Trophoblast cell (in vitro differentiated cells and primary cell): ENCODE data around the gene KCNK6.

ENCODE experiments used
- DNase-seq, 2 donors: peaks; one replicate each; pipeline ENCODE4 v3.0.0-alpha.2; 2016
- H2AFZ ChIP-seq: 2 replicates; pipeline ENCODE4 v1.6.1; 2013; ENCODE audit warnings: low read length, moderate library complexity, mild to moderate bottlenecking; ENCODE audit not compliant: insufficient read depth, poor library complexity
- H2AK5ac ChIP-seq: 2 replicates; pipeline ENCODE4 v1.6.1; 2013; ENCODE audit warnings: mild to moderate bottlenecking, low read length
- H2BK120ac ChIP-seq: 2 replicates; pipeline ENCODE4 v1.6.1; 2013; ENCODE audit warnings: low read length, mild to moderate bottlenecking, moderate library complexity; ENCODE audit not compliant: insufficient read depth, poor library complexity
- H2BK12ac ChIP-seq: 2 replicates; pipeline ENCODE4 v1.6.1; 2013; ENCODE audit warnings: mild to moderate bottlenecking, low read length, moderate library complexity
- H2BK5ac ChIP-seq: 2 replicates; pipeline ENCODE4 v1.6.1; 2013; ENCODE audit warnings: low read length, low read depth, moderate library complexity, mild to moderate bottlenecking; ENCODE audit not compliant: poor library complexity
- H3K14ac ChIP-seq: 2 replicates; pipeline ENCODE4 v1.6.1; 2013; ENCODE audit warnings: mild to moderate bottlenecking, low read length
- H3K18ac ChIP-seq: 2 replicates; pipeline ENCODE4 v1.6.1; 2013; ENCODE audit warnings: mild to moderate bottlenecking, low read length
- H3K23ac ChIP-seq: 2 replicates; pipeline ENCODE4 v1.6.1; 2013; ENCODE audit warnings: low read length
- H3K27ac ChIP-seq: 2 replicates; pipeline ENCODE4 v1.5.1; 2013; ENCODE audit warnings: low read depth, mild to moderate bottlenecking, inconsistent platforms, low read length, moderate library complexity
- H3K27me3 ChIP-seq: 2 replicates; pipeline ENCODE4 v1.6.1; 2013; ENCODE audit warnings: inconsistent platforms, mild to moderate bottlenecking, low read length, moderate library complexity; ENCODE audit not compliant: insufficient read depth
- H3K36me3 ChIP-seq, 2 experiments: 1 replicate in 1 of 2; 2 replicates in 1 of 2; pipeline ENCODE4 v1.6.1; 2013; ENCODE audit warnings: low read length in 2 of 2, mild to moderate bottlenecking in 2 of 2, moderate library complexity in 1 of 2; ENCODE audit not compliant: insufficient read depth in 2 of 2, control insufficient read depth in 1 of 2
- H3K4ac ChIP-seq: 2 replicates; pipeline ENCODE4 v1.6.1; 2013; ENCODE audit warnings: low read depth, mild to moderate bottlenecking, low read length, moderate library complexity
- H3K4me1 ChIP-seq, 2 experiments: 1 replicate in 1 of 2; 2 replicates in 1 of 2; pipeline ENCODE4 v1.6.1; 2013; ENCODE audit warnings: low read length in 2 of 2, mild to moderate bottlenecking in 2 of 2, moderate library complexity in 1 of 2; ENCODE audit not compliant: insufficient read depth in 2 of 2, control insufficient read depth in 1 of 2
- H3K4me2 ChIP-seq: 2 replicates; pipeline ENCODE4 v1.6.1; 2013; ENCODE audit warnings: inconsistent platforms, mild to moderate bottlenecking, low read length, moderate library complexity
- H3K4me3 ChIP-seq: 2 replicates; pipeline ENCODE4 v1.5.1; 2013; ENCODE audit warnings: mild to moderate bottlenecking, low read depth, low read length, inconsistent platforms
- H3K79me1 ChIP-seq: one replicate; pipeline ENCODE4 v1.6.1; 2013; ENCODE audit warnings: low read length
- H3K79me2 ChIP-seq: 2 replicates; pipeline ENCODE4 v1.6.1; 2013; ENCODE audit warnings: low read length, mild to moderate bottlenecking; ENCODE audit not compliant: control insufficient read depth, insufficient read depth, poor library complexity
- H3K9ac ChIP-seq: 2 replicates; pipeline ENCODE4 v1.6.1; 2013; ENCODE audit warnings: mild to moderate bottlenecking, low read length
- H3K9me3 ChIP-seq: 2 replicates; pipeline ENCODE4 v1.6.1; 2013; ENCODE audit warnings: low read depth, mild to moderate bottlenecking, control low read depth, inconsistent platforms, low read length; ENCODE audit not compliant: insufficient read depth
- H4K12ac ChIP-seq: 2 replicates; pipeline ENCODE4 v1.6.1; 2013; ENCODE audit warnings: low read depth, mild to moderate bottlenecking, low read length, moderate library complexity
- H4K8ac ChIP-seq: 2 replicates; pipeline ENCODE4 v1.6.1; 2013; ENCODE audit warnings: low read depth, mild to moderate bottlenecking, low read length, moderate library complexity
- H4K91ac ChIP-seq: one replicate; pipeline ENCODE4 v1.6.1; 2013; ENCODE audit warnings: low read depth, mild to moderate bottlenecking, low read length, moderate library complexity
- WGBS: extraction: QIAGEN DNeasy Blood & Tissue Kit; methylation state at CpG from one replicate; pipeline ENCODE4 v1.1.7; 2013; ENCODE audit warnings: missing lambda C conversion rate; ENCODE audit not compliant: insufficient read length, insufficient coverage; ENCODE audit errors: extremely low coverage; 5-methylcytosine and 5-hydroxymethylcytosine counted together

KCNK6 gene

GRCh38 chr19:38285567-38285966, 34.1 kb upstream of the KCNK6 start:
- no peak overlapping the region for H3K4me3 ChIP-seq
- no peak overlapping the region for H4K91ac ChIP-seq
- WGBS, result no CpG with 5 or more reads among the region's 5 CpGs

GRCh38 chr19:38287604-38288003, 32.0 kb upstream of the KCNK6 start:
- H2AFZ ChIP-seq, result no peak overlapping the region
- H4K8ac ChIP-seq, result no peak overlapping the region
- H4K12ac ChIP-seq, result no peak overlapping the region
- no peak overlapping the region for H3K4ac ChIP-seq
- H3K18ac ChIP-seq, result no peak overlapping the region
- H3K9me3 ChIP-seq, result peaks cover under 1% of the 10 kb centered on the region
- no peak overlapping the region for H3K9ac ChIP-seq
- H2BK12ac ChIP-seq, result no peak overlapping the region
- H3K23ac ChIP-seq, result no peak overlapping the region
- H3K27ac ChIP-seq, result no peak overlapping the region
- no peak overlapping the region for H3K14ac ChIP-seq
- H2BK120ac ChIP-seq, result no peak overlapping the region
- no peak overlapping the region for H3K4me2 ChIP-seq
- H3K36me3 ChIP-seq, result peaks cover 68 to 69% of the 10 kb centered on the region in 2 experiments
- no peak for DNase-seq
- peaks cover 2 to 6% of the 10 kb centered on the region in 2 experiments for H3K4me1 ChIP-seq
- no peak overlapping the region for H4K91ac ChIP-seq
- no peak overlapping the region for H3K4me3 ChIP-seq
- H2BK5ac ChIP-seq, result no peak overlapping the region
- no peaks in the 10 kb centered on the region for H3K27me3 ChIP-seq
- H3K79me2 ChIP-seq, result peaks cover 10% of the 10 kb centered on the region
- WGBS, result no CpG with 5 or more reads among the region's 9 CpGs
- no peak overlapping the region for H2AK5ac ChIP-seq
- peaks cover 2% of the 10 kb centered on the region for H3K79me1 ChIP-seq

More at GRCh38 chr19:38285567-38285966, 34.1 kb upstream of the KCNK6 start:
- Histone ChIP-seq H3K27me3 (no peaks in the 10 kb centered on the region), H3K79me2 (peaks cover 20% of the 10 kb centered on the region), H3K4ac (no peak overlapping the region), H2AK5ac (no peak overlapping the region), H4K8ac (no peak overlapping the region), H3K18ac (no peak overlapping the region), H3K79me1 (peaks cover 3% of the 10 kb centered on the region), H2BK120ac (no peak overlapping the region), H3K4me1 (peaks cover 3 to 13% of the 10 kb centered on the region in 2 experiments), H3K27ac (no peak overlapping the region), H2BK5ac (no peak overlapping the region), H3K36me3 (peaks cover 55 to 57% of the 10 kb centered on the region in 2 experiments), H4K12ac (no peak overlapping the region), H2AFZ (no peak overlapping the region), H3K4me2 (no peak overlapping the region), H3K14ac (no peak overlapping the region), H3K9ac (no peak overlapping the region), H3K23ac (no peak overlapping the region), H3K9me3 (no peaks in the 10 kb centered on the region), H2BK12ac (no peak overlapping the region)
- DNase-seq, result no peak

DNA sequence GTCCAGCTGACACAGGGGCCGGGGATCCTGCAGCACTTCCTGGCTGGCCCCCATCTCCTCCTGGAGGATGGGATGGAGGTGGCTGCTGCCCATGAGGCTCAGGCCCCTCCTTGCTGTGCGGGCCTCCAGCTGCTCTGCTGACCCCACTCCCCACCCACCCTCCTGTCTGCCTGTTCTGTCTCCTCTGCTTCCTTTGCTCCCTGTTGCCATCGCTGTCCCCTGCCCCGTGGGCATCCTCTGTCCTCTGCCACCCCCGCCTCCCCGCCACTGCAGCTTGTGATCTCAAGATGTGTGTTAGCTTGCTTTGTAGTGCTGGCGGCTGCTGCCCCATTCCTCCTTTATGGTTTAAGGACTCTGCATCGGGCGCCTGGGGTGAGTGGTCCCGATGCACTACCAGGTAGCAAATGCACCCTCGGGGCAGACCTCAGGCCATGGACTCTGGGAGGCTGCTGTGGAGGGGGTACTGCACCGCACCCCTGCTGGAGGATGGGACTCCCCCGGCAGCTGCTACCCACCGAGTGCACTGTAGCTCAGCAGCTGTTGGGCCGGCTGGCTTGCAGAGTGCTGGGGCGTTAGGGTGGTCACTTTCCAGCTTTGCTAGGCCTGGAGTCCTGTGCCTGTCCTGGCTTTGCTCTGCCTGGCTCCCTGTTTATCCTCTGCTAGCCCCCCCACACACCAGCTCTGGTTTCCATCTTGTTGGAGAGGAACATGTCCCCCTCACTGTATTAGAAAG, 31.4 kb upstream of the KCNK6 start:
- Histone ChIP-seq H3K14ac (no peak overlapping the region), H3K79me2 (peaks cover 6% of the 10 kb centered on the region), H3K4me2 (no peak overlapping the region), H4K8ac (no peak overlapping the region), H3K4me3 (no peak overlapping the region), H3K4ac (no peak overlapping the region), H2BK12ac (no peak overlapping the region), H2BK5ac (no peak overlapping the region), H3K4me1 (peaks cover 0 to 4% of the 10 kb centered on the region in 2 experiments), H2AK5ac (no peak overlapping the region), H2AFZ (no peak overlapping the region), H3K9me3 (peaks cover 2% of the 10 kb centered on the region), H3K27me3 (no peaks in the 10 kb centered on the region), H3K36me3 (peaks cover 75% of the 10 kb centered on the region in 2 experiments), H3K27ac (no peak overlapping the region), H3K23ac (no peak overlapping the region), H4K91ac (no peak overlapping the region), H2BK120ac (no peak overlapping the region), H3K18ac (no peak overlapping the region), H3K9ac (no peak overlapping the region), H4K12ac (no peak overlapping the region), H3K79me1 (no peaks in the 10 kb centered on the region)
- no CpG with 5 or more reads among the region's 16 CpGs for WGBS
- no peak for DNase-seq

- H3K4ac ChIP-seq, result no peak overlapping the region
These were observed 29.7 kb upstream of the KCNK6 start for GRCh38 chr19:38289955-38290354.

More at GRCh38 chr19:38289955-38290354, 29.7 kb upstream of the KCNK6 start:
- Histone ChIP-seq H4K8ac (no peak overlapping the region), H2BK120ac (no peak overlapping the region), H3K4me1 (peaks cover 0 to 4% of the 10 kb centered on the region in 2 experiments), H3K18ac (no peak overlapping the region), H3K27ac (no peak overlapping the region), H3K9me3 (peaks cover 2% of the 10 kb centered on the region), H3K4me3 (no peak overlapping the region), H2AFZ (no peak overlapping the region), H4K12ac (no peak overlapping the region), H3K36me3 (peaks cover 66 to 76% of the 10 kb centered on the region in 2 experiments), H2BK12ac (no peak overlapping the region), H3K79me2 (peaks cover 3% of the 10 kb centered on the region), H3K79me1 (no peaks in the 10 kb centered on the region), H3K27me3 (no peaks in the 10 kb centered on the region), H2BK5ac (no peak overlapping the region), H2AK5ac (no peak overlapping the region), H3K9ac (no peak overlapping the region), H4K91ac (no peak overlapping the region), H3K4me2 (no peak overlapping the region), H3K23ac (no peak overlapping the region), H3K14ac (no peak overlapping the region)
- WGBS, result no CpG with 5 or more reads among the region's 15 CpGs
- no peak for DNase-seq
